ENCODE measurements around the gene DNAJC11.
A peak's percentile ranks its signal among the peaks of the same experiment; 100 is the strongest.

The DNAJC11 gene

DNA sequence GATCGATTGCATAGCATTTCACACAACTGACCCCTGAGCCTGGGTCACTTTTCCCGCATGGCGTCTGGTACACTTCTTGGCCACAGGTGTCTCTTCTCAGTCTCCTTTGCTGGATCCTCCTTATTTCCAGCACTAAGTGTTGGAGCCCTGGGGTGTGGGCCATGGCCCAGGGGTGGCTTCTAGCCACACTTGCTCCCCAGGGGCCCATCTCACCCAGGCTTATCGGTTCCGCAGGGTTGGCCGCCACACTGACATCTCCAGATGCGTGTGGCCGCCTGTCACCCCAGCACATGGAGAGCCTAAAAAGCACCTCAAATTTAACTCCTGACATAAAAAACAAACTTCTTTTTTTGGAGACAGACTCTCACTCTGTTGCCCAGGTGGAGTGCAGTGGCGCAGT is 74.6 kb downstream of the DNAJC11 start:
- no peak overlapping the region for H3K4me3 ChIP-seq (replicated peaks; ENCODE audit: insufficient read depth, low read length)
- DNase-seq (ENCODE audit: low read depth in 1 of 2, low spot score in 1 of 2): no peak
- no peak overlapping the region for H3K27ac ChIP-seq (replicated peaks)
- TF ChIP-seq CTCF (IDR thresholded peaks at IDR 0.05; ENCODE audit: insufficient read depth, low read length) (no peak), SPI1 (IDR thresholded peaks at IDR 0.05; ENCODE audit: borderline replicate concordance, low read depth) (no peak), GABPA (IDR thresholded peaks at IDR 0.05; ENCODE audit: low read depth) (no peak), REST (IDR thresholded peaks at IDR 0.05; ENCODE audit: insufficient replicate concordance, low read depth) (no peak), POLR2AphosphoS5 (IDR thresholded peaks at IDR 0.05; ENCODE audit: low read depth) (no peak)
- H3K27me3 ChIP-seq (ENCODE audit: insufficient read depth, poor library complexity, severe bottlenecking): no peaks in the 10 kb centered on the region

GRCh38 chr1:6625584-6626149 is 75.9 kb downstream of the DNAJC11 start:
- Histone ChIP-seq H3K27me3 (ENCODE audit: insufficient read depth, poor library complexity, severe bottlenecking) (no peaks in the 10 kb centered on the region), H3K4me3 (replicated peaks; ENCODE audit: insufficient read depth, low read length) (peak overlapping the region; percentile 82), H3K27ac (replicated peaks) (peak overlapping the region; percentile 31; the same call in 1 of the 2 replicates)
- no peak for TF ChIP-seq GABPA (IDR thresholded peaks at IDR 0.05; ENCODE audit: low read depth)
- TF ChIP-seq POLR2AphosphoS5 (IDR thresholded peaks at IDR 0.05; ENCODE audit: low read depth): no peak
- TF ChIP-seq REST (IDR thresholded peaks at IDR 0.05; ENCODE audit: insufficient replicate concordance, low read depth): no peak
- TF ChIP-seq SPI1 (IDR thresholded peaks at IDR 0.05; ENCODE audit: borderline replicate concordance, low read depth): no peak
- no peak for TF ChIP-seq CTCF (IDR thresholded peaks at IDR 0.05; ENCODE audit: insufficient read depth, low read length)
- no peak for DNase-seq (ENCODE audit: low read depth in 1 of 2, low spot score in 1 of 2)

- Histone ChIP-seq H3K4me3 (replicated peaks; ENCODE audit: insufficient read depth, low read length) (peak within 1 kb of the TSS; percentile 82), H3K27ac (replicated peaks) (peak within 1 kb of the TSS; percentile 31; the same call in 1 of the 2 replicates), H3K27me3 (ENCODE audit: insufficient read depth, poor library complexity, severe bottlenecking) (no peaks in the 10 kb centered on the region)
- DNase-seq (ENCODE audit: low read depth in 1 of 2, low spot score in 1 of 2): peak in 1 of 2 experiments; percentile 84
- TF ChIP-seq CTCF (IDR thresholded peaks at IDR 0.05; ENCODE audit: insufficient read depth, low read length) (peak; percentile 4), REST (IDR thresholded peaks at IDR 0.05; ENCODE audit: insufficient replicate concordance, low read depth) (no peak), POLR2AphosphoS5 (IDR thresholded peaks at IDR 0.05; ENCODE audit: low read depth) (peak; percentile 16; the same call in 1 of the 2 replicates)
These were observed 76.7 kb downstream of the DNAJC11 start, which contains the start of gene THAP3 for GRCh38 chr1:6624710-6625583. THAP3 (plus strand) TSS chr1:6624868; CDS start chr1:6625219, 351 bp downstream.

All from HL-60 (cell line).